ENCODE results near the gene KCTD1. TPM values are rescaled to one million over a fixed set of nuclear protein-coding genes. Genes with fewer than 3 reads are reported as not detected.
"Not testable (repeated sequence)": the region's sequence is repeated elsewhere in the genome, so short reads cannot be mapped to it uniquely, and the experiment has no call there.

KCTD1 gene
- total RNA-seq, 6 experiments from 2014 or later, result 2.9 to 6.8 (median 4.8) TPM

- TF ChIP-seq CTCF (IDR thresholded peaks at IDR 0.05), result no peak
- TF ChIP-seq POLR2A (IDR thresholded peaks at IDR 0.05), result no peak
- Histone ChIP-seq H3K36me3 (no peaks in the 10 kb centered on the region), H3K4me1 (no peaks in the 10 kb centered on the region), H3K9me3 (no peaks in the 10 kb centered on the region), H3K27me3 (no peaks in the 10 kb centered on the region), H3K4me3 (no peak overlapping the region), H3K27ac (no peak overlapping the region)
- intact Hi-C loops (cut with DNase I), result no loop called here
- WGBS (ENCODE audit: insufficient coverage, low coverage, low lambda C conversion rate, missing lambda C conversion rate), result 72% methylated on average over 3 of the region's 3 CpGs
- DNase-seq (no peak), ATAC-seq (no peak)
Measured at GRCh38 chr18:26442126-26442525, 106.2 kb downstream of the KCTD1 start.

GRCh38 chr18:26440644-26441043 lies 107.7 kb downstream of the KCTD1 start:
- H3K27me3 ChIP-seq, result no peaks in the 10 kb centered on the region
- ATAC-seq, result no peak
- H3K9me3 ChIP-seq, result no peaks in the 10 kb centered on the region
- no peak overlapping the region for H3K27ac ChIP-seq
- H3K36me3 ChIP-seq, result no peaks in the 10 kb centered on the region
- 67% methylated on average over 8 of the region's 8 CpGs for WGBS (ENCODE audit: insufficient coverage, low coverage, low lambda C conversion rate, missing lambda C conversion rate)
- intact Hi-C loops (cut with DNase I), result no loop called here
- H3K4me1 ChIP-seq, result no peaks in the 10 kb centered on the region
- no peak for DNase-seq
- no peak for TF ChIP-seq POLR2A (IDR thresholded peaks at IDR 0.05)
- no peak for TF ChIP-seq CTCF (IDR thresholded peaks at IDR 0.05)
- no peak overlapping the region for H3K4me3 ChIP-seq

GRCh38 chr18:26439537-26439936 lies 108.8 kb downstream of the KCTD1 start:
- intact Hi-C loops (cut with DNase I), result no loop called here
- WGBS (ENCODE audit: insufficient coverage, low coverage, low lambda C conversion rate, missing lambda C conversion rate), result 63% methylated on average over 3 of the region's 4 CpGs
- no peaks in the 10 kb centered on the region for H3K27me3 ChIP-seq
- DNase-seq (no peak), ATAC-seq (no peak)
- H3K4me3 ChIP-seq, result no peak overlapping the region
- no peaks in the 10 kb centered on the region for H3K9me3 ChIP-seq
- no peaks in the 10 kb centered on the region for H3K4me1 ChIP-seq
- H3K27ac ChIP-seq, result no peak overlapping the region
- H3K36me3 ChIP-seq, result no peaks in the 10 kb centered on the region
- TF ChIP-seq POLR2A (IDR thresholded peaks at IDR 0.05) (no peak), CTCF (IDR thresholded peaks at IDR 0.05) (no peak)

DNA sequence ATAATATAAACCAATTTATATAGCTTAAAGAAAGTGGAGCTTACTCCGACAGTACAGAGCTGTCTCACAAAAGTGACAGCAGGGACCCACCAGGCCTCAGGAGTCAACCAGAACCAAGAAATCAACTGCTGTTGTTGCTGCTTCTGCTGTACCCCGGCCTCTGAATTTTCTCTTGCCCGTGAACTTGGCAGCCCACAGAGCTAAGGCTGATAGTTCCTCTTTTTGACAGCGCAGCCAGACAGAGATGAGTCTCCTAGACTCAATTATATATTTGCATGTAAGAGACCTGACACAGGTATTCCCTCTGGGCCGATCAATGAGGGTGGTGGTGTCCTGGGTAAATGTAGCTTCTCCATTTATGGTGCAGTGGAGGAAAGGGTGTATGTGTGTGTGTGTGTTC lies 109.4 kb downstream of the KCTD1 start:
- DNase-seq, result no peak
- 63% methylated on average over 2 of the region's 5 CpGs for WGBS (ENCODE audit: insufficient coverage, low coverage, low lambda C conversion rate, missing lambda C conversion rate)
- H3K4me3 ChIP-seq, result no peak overlapping the region
- H3K27ac ChIP-seq, result no peak overlapping the region
- no peaks in the 10 kb centered on the region for H3K4me1 ChIP-seq
- H3K27me3 ChIP-seq, result no peaks in the 10 kb centered on the region
- H3K9me3 ChIP-seq, result no peaks in the 10 kb centered on the region
- intact Hi-C loops (cut with DNase I), result no loop called here
- TF ChIP-seq POLR2A (IDR thresholded peaks at IDR 0.05) (no peak), CTCF (IDR thresholded peaks at IDR 0.05) (no peak)
- no peaks in the 10 kb centered on the region for H3K36me3 ChIP-seq
- ATAC-seq, result no peak

DNA sequence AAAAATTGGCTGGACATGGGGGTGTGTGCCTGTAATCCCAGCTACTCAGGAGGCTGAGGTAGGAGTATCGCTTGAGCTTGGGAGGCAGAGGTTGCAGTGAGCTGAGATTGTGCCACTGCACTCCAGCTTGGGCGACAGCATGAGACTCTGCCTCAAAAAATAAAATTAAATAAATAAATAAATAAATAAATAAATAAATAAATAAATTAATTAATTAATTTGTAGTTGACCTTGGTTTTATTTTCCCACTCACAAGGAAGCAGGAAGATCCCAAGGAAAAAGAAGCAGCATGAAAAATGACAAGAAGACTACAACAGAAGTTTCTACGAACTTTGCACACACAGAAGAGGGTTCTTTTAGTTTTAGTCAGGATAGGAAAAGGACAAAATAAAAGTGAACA lies 110.7 kb downstream of the KCTD1 start:
- H3K9me3 ChIP-seq; H3K4me3 ChIP-seq; H3K27me3 ChIP-seq; H3K4me1 ChIP-seq; H3K36me3 ChIP-seq; H3K27ac ChIP-seq; ATAC-seq; intact Hi-C loops (cut with DNase I); DNase-seq: not testable (repeated sequence)
- whole genome bisulfite sequencing (ENCODE audit: insufficient coverage, low coverage, low lambda C conversion rate, missing lambda C conversion rate), result 59% methylated on average over 3 of the region's 3 CpGs
